Activated CD8-positive, alpha-beta memory T cell treated with anti-CD3 and anti-CD28 coated beads, Interleukin-2, amount 50 U/mL, for 24 hours (primary cell): ENCODE results near the gene NSDHL.

Experiments
- DNase-seq: peaks from one replicate; pipeline ENCODE4 v3.0.0-alpha.2; 2020; ENCODE audit errors: extremely low read depth

NSDHL gene

GRCh38 chrX:152913346-152913745, 82.5 kb downstream of the NSDHL start:
- no peak for DNase-seq

DNA sequence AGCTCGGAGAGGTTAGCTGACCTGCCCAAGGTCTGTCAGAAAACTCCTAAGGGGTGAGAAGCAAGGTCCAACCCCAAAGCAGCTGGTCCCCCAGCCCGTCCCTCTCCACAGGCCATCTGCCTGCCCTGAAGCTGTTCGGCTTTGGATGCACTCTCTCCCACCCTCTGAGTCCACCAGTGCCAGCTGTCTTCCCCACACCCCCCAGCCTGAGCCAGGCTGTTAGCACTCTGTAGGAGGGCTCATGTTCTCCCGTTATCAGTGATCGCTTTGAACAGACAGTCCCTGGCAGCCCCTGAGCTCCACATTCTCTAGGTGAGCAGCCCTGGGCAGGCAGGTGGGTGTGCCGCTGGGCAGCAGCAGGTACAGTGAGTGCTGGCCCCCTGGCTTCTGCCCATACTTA, 83.0 kb downstream of the NSDHL start:
- DNase-seq, result no peak

DNA sequence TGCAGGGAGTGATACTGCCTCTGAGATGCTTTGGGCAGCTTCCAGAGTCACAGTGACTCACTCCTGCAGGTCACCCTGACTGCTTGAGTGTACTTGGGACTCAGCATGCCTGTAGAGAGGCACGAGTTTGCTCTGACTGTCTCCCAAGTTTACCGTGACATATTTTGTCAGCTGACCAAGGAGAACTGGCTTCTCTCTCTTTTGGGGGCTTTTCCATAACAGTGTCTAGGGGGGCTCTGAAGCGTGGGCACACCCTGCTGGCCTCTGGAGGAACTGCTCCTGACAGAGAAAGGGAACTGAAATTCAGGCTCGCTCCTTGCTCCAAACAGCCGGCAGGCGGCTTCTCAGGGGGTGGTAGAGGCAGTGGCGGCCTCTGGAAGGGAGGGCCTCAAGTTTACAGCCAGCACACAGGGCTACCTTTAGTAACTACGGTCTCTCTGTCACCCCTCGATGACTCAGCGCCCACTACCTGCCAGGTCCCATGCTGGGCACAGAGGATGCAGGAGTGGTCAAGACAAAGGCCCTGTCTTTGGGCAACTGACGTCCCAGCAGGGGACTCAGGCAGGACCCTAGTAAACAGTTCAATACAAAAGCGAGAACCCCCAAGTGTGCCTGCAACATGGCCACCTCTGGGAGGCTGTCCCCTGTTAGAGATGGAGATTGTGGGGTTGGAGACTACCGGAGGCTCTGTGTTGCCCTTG, 84.8 kb downstream of the NSDHL start:
- no peak for DNase-seq

- no peak for DNase-seq
Measured at GRCh38 chrX:152917656-152918579, 87.1 kb downstream of the NSDHL start.

DNA sequence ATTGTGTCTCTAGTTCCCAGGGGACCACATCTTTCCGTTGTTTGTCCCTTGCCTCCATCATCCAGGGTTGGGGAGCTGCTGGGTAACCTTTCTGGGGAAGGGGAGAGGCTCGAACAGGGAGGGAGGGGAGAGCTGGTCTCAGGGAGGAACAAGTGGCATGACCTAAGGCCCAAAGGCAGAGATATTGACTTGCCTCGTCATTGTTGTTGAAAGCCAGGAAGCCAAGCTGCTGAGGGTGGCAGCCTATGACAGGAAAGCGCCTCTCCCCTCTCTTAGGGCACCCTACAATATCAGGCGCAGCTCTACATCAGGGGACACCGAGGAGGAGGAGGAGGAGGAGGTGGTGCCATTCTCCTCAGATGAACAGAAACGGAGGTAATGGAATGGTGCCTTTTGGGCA, 87.8 kb downstream of the NSDHL start:
- no peak for DNase-seq
